Naive thymus-derived CD4-positive, alpha-beta T cell (primary cell): ENCODE data around the gene KCNIP1. TPM values are rescaled to one million over a fixed set of nuclear protein-coding genes. Genes with fewer than 3 reads are reported as not detected.

Experiments used
- ATAC-seq: fragments of 150-1000 bp; cut with Tn5 transposase; 2 replicates; pipeline ENCODE4 v1.10.0; 2021; ENCODE audit warnings: mild to moderate bottlenecking, moderate library complexity
- CTCF ChIA-PET: fragments of 350-600 bp; sonication (Branson Sonifier 250); formaldehyde crosslinking; loops from one replicate; lab custom pipeline; 2021; ENCODE audit warnings: antibody characterized with exemption; lab: Charles Lee
- POLR2A ChIA-PET: fragments of 350-600 bp; sonication (Branson Sonifier 250); formaldehyde crosslinking; loops from one replicate; lab custom pipeline; 2021; ENCODE audit warnings: antibody characterized with exemption, inconsistent platforms; lab: Charles Lee
- DNase-seq, 9 donors: peaks; one replicate each; pipeline versions ENCODE4 v3.0.0 to v3.0.0-alpha.2; 2020 to 2022; ENCODE audit warnings: mixed read lengths in 1 of 9
- H3K27ac ChIP-seq: one replicate; pipeline ENCODE4 v1.7.0; 2013; ENCODE audit warnings: mild to moderate bottlenecking, low read depth, low read length, moderate library complexity
- H3K27me3 ChIP-seq, 2 donors: one replicate each; pipeline ENCODE4 v1.7.0; 2013; ENCODE audit warnings: low read length in 2 of 2, mild to moderate bottlenecking in 2 of 2, moderate library complexity in 2 of 2; ENCODE audit not compliant: control insufficient read depth in 2 of 2, insufficient read depth in 2 of 2
- H3K36me3 ChIP-seq, 3 experiments: 1 replicate in 2 of 3; 2 replicates in 1 of 3; pipeline ENCODE4 v1.7.0; 2013; ENCODE audit warnings: low read length in 3 of 3, mild to moderate bottlenecking in 3 of 3, moderate library complexity in 1 of 3; ENCODE audit not compliant: insufficient read depth in 3 of 3, control insufficient read depth in 2 of 3
- H3K4me1 ChIP-seq, 2 donors: one replicate each; pipeline ENCODE4 v1.7.0; 2013; ENCODE audit warnings: low read length in 2 of 2, mild to moderate bottlenecking in 2 of 2, moderate library complexity in 1 of 2; ENCODE audit not compliant: control insufficient read depth in 2 of 2, insufficient read depth in 2 of 2
- H3K4me3 ChIP-seq: 2 replicates; pipeline ENCODE4 v1.7.0; 2013; ENCODE audit warnings: mild to moderate bottlenecking, low read length
- H3K9me3 ChIP-seq, 3 experiments: 1 replicate in 2 of 3; 2 replicates in 1 of 3; pipeline ENCODE4 v1.7.0; 2013; ENCODE audit warnings: low read length in 3 of 3; ENCODE audit not compliant: control insufficient read depth in 2 of 3
- H3K27ac Mint-ChIP-seq, 9 donors: one replicate each; pipeline ENCODE4 v1.8.0; 2020 to 2022; ENCODE audit warnings: mixed read lengths in 9 of 9, mild to moderate bottlenecking in 8 of 9, moderate library complexity in 5 of 9, inconsistent platforms in 2 of 9
- H3K27me3 Mint-ChIP-seq, 5 donors: one replicate each; pipeline ENCODE4 v1.8.0; 2021 to 2022; ENCODE audit warnings: mixed read lengths in 5 of 5, mild to moderate bottlenecking in 1 of 5
- H3K36me3 Mint-ChIP-seq, 5 donors: one replicate each; pipeline ENCODE4 v1.8.0; 2020 to 2022; ENCODE audit warnings: mixed read lengths in 5 of 5, mild to moderate bottlenecking in 3 of 5, inconsistent platforms in 1 of 5
- H3K4me1 Mint-ChIP-seq, 7 donors: one replicate each; pipeline ENCODE4 v1.8.0; 2020 to 2022; ENCODE audit warnings: mixed read lengths in 7 of 7, mild to moderate bottlenecking in 3 of 7, inconsistent platforms in 1 of 7
- H3K4me3 Mint-ChIP-seq, 10 donors: one replicate each; pipeline ENCODE4 v1.8.0; 2020 to 2022; ENCODE audit warnings: mild to moderate bottlenecking in 10 of 10, mixed read lengths in 10 of 10, moderate library complexity in 6 of 10, inconsistent platforms in 2 of 10
- H3K9me3 Mint-ChIP-seq, 11 donors: one replicate each; pipeline ENCODE4 v1.8.0; 2020 to 2022; ENCODE audit warnings: mixed read lengths in 11 of 11, mild to moderate bottlenecking in 4 of 11, inconsistent platforms in 1 of 11, moderate library complexity in 1 of 11
- intact Hi-C, 2 donors: fragments of 100-400 bp; cut with micrococcal nuclease; formaldehyde crosslinking; loops; one replicate each; pipeline ENCODE4 v1.15.1; 2023
- polyA plus RNA-seq, 2 donors: library from polyadenylated mRNA; unstranded; fragments of 300-500 nt; fragmentation: Illumina TruSeq; gene quantifications; one replicate each; pipeline ENCODE4 v1.2.3, GENCODE V29; 2021
- total RNA-seq, 6 experiments: library from RNA in 5 of 6; stranded (reverse) in 5 of 6; gene quantifications; 1 replicate in 5 of 6; 2 replicates in 1 of 6; pipeline ENCODE4 v1.2.3 and lab custom pipeline; 2021 to 2026

Gene KCNIP1
- total and polyA plus RNA-seq, 7 experiments from 2014 or later = not detected

DNA sequence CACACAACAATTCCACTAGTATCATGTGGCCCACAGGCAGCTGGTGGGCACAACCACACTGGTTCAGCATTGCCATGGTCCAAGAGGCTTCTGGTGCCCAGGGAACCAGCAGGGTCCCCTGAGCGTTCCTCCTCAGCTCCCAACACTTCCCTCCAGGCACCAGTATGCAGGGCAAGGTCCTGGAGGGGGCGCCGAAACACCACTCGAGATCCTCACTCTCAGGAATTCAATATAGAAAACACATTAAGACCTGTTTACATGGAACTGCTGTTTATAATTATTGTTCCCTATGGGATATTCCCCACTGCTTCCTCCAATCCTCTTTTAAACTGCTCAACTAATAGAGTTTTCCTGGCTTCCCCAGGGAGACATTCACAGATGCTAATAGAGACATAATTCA is 187.8 kb downstream of the KCNIP1 start:
- H3K27me3 ChIP-seq = no peaks in the 10 kb centered on the region
- Mint-ChIP-seq H3K4me1 (no peaks in the 10 kb centered on the region), H3K4me3 (no peak overlapping the region), H3K9me3 (peaks cover 0 to 3% (median 0%) of the 10 kb centered on the region in 11 donors), H3K27me3 (peaks cover 23 to 80% (median 59%) of the 10 kb centered on the region in 5 donors), H3K27ac (no peak overlapping the region), H3K36me3 (no peaks in the 10 kb centered on the region)
- DNase-seq (no peak), ATAC-seq (no peak)
- H3K4me3 ChIP-seq = no peak overlapping the region
- ChIA-PET CTCF (no interaction called here), POLR2A (no interaction called here)
- no peaks in the 10 kb centered on the region for H3K9me3 ChIP-seq
- no peak overlapping the region for H3K27ac ChIP-seq
- intact Hi-C loops = no loop called here
- no peaks in the 10 kb centered on the region for H3K4me1 ChIP-seq
- no peaks in the 10 kb centered on the region for H3K36me3 ChIP-seq

DNA sequence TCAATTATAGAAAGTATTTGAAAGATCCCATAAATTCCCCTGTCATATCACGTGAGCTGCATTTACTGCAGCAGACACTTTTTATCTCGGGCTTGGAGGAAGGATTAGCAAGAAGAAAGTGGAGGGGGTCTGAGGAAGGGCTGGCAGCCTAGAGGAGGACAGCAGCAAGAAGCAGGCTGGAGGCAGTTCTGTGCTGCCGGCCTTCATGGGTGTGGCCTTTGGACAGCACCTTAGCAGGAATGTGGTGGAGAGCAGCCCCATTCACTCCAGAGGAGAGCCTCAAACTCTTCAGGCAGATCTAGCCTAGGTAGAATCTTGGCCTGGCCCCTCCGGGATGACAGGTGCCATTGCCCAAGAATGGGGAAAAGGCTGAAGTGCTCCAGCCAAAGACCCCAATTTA is 189.9 kb downstream of the KCNIP1 start:
- ChIA-PET POLR2A (no interaction called here), CTCF (no interaction called here)
- no peaks in the 10 kb centered on the region for H3K27me3 ChIP-seq
- no peaks in the 10 kb centered on the region for H3K4me1 Mint-ChIP-seq
- H3K4me3 Mint-ChIP-seq = no peak overlapping the region
- H3K4me1 ChIP-seq = no peaks in the 10 kb centered on the region
- DNase-seq (no peak), ATAC-seq (no peak)
- H3K36me3 ChIP-seq = no peaks in the 10 kb centered on the region
- no peaks in the 10 kb centered on the region for H3K9me3 ChIP-seq
- H3K27me3 Mint-ChIP-seq = peaks cover 23 to 82% (median 66%) of the 10 kb centered on the region in 5 donors
- H3K27ac ChIP-seq = no peak overlapping the region
- H3K9me3 Mint-ChIP-seq = peaks cover 0 to 2% (median 0%) of the 10 kb centered on the region in 11 donors
- no peaks in the 10 kb centered on the region for H3K36me3 Mint-ChIP-seq
- H3K27ac Mint-ChIP-seq = no peak overlapping the region
- intact Hi-C loops = no loop called here
- H3K4me3 ChIP-seq = no peak overlapping the region

DNA sequence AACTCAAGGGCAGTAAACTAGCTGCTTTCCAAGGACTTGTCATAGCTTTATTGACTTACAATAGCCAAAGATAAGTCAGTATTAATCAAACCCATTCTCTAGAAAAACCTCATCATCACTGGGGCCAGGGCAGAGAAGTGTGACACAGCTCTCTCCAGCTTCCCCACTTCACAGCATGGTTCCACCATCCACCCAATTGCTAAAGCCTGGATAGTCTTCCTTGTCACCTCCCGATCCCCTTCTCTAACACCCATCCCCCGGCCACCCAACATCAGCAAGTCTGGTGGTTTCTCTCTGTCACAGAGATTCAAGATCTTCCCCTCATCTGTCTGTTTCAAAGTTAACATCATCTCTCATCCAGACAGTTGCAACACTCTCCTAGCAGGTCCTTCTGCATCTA is 191.1 kb downstream of the KCNIP1 start:
- CTCF ChIA-PET = no interaction called here
- peaks cover 0 to 2% (median 0%) of the 10 kb centered on the region in 11 donors for H3K9me3 Mint-ChIP-seq
- Histone ChIP-seq H3K27ac (no peak overlapping the region), H3K27me3 (no peaks in the 10 kb centered on the region), H3K36me3 (no peaks in the 10 kb centered on the region), H3K4me3 (no peak overlapping the region), H3K9me3 (no peaks in the 10 kb centered on the region), H3K4me1 (no peaks in the 10 kb centered on the region)
- POLR2A ChIA-PET = no interaction called here
- no peak overlapping the region for H3K27ac Mint-ChIP-seq
- DNase-seq (no peak), ATAC-seq (no peak)
- intact Hi-C loops = no loop called here
- no peak overlapping the region for H3K4me3 Mint-ChIP-seq
- H3K27me3 Mint-ChIP-seq = peaks cover 18 to 83% (median 65%) of the 10 kb centered on the region in 5 donors
- H3K4me1 Mint-ChIP-seq = no peaks in the 10 kb centered on the region
- H3K36me3 Mint-ChIP-seq = no peaks in the 10 kb centered on the region

DNA sequence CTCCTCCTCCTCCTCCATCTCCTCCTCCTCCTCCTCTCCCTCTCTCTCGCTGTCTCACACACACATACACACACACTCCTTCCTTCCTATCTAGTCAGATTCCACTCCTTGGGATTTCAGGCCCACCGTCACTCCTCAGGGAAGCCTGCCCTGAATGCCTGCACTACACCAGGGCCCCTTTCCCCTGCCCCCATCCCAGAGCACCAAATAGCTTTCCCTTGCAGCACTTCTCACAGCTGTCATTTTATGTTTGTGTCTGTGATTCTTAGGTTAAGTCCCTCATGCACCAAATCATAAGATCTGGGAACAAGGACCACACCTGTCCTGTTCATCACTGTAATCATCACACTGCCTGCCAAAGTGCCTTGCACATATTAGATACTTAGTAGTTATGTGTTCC is 193.2 kb downstream of the KCNIP1 start:
- Mint-ChIP-seq H3K27ac (no peak overlapping the region), H3K9me3 (peaks cover 0 to 2% (median 0%) of the 10 kb centered on the region in 11 donors), H3K27me3 (peaks cover 13 to 78% (median 56%) of the 10 kb centered on the region in 5 donors), H3K4me3 (no peak overlapping the region), H3K36me3 (no peaks in the 10 kb centered on the region), H3K4me1 (no peaks in the 10 kb centered on the region)
- ChIA-PET POLR2A (no interaction called here), CTCF (no interaction called here)
- Histone ChIP-seq H3K4me3 (no peak overlapping the region), H3K27me3 (no peaks in the 10 kb centered on the region), H3K36me3 (no peaks in the 10 kb centered on the region), H3K9me3 (no peaks in the 10 kb centered on the region), H3K27ac (no peak overlapping the region), H3K4me1 (no peaks in the 10 kb centered on the region)
- no peak for DNase-seq
- intact Hi-C loops = no loop called here
- no peak for ATAC-seq

DNA sequence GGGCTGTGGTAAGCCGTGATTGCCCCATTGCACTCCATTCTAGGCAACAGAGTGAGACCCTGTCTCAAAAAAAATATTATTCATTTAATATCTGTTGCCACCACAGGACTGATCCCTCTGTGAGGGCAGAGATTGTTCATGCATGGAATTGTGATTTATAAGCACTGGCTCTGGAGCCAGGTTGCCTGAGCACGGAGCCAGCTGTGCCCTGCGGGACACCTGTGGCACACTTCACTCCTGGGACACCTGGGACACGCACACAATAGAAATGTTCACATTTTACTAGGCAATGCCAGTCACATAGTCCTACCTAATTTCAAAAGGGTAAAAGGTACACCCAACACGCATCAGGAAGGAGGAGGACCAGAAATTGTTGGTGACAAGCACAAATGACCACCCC is 196.7 kb downstream of the KCNIP1 start:
- Mint-ChIP-seq H3K36me3 (no peaks in the 10 kb centered on the region), H3K4me1 (no peaks in the 10 kb centered on the region), H3K27me3 (peaks cover 4 to 61% (median 37%) of the 10 kb centered on the region in 5 donors), H3K27ac (no peak overlapping the region), H3K9me3 (no peaks in the 10 kb centered on the region), H3K4me3 (no peak overlapping the region)
- Histone ChIP-seq H3K4me3 (no peak overlapping the region), H3K27ac (no peak overlapping the region), H3K4me1 (no peaks in the 10 kb centered on the region), H3K27me3 (no peaks in the 10 kb centered on the region), H3K36me3 (no peaks in the 10 kb centered on the region), H3K9me3 (no peaks in the 10 kb centered on the region)
- ChIA-PET POLR2A (no interaction called here), CTCF (no interaction called here)
- DNase-seq = no peak
- intact Hi-C loops = no loop called here
- no peak for ATAC-seq

DNA sequence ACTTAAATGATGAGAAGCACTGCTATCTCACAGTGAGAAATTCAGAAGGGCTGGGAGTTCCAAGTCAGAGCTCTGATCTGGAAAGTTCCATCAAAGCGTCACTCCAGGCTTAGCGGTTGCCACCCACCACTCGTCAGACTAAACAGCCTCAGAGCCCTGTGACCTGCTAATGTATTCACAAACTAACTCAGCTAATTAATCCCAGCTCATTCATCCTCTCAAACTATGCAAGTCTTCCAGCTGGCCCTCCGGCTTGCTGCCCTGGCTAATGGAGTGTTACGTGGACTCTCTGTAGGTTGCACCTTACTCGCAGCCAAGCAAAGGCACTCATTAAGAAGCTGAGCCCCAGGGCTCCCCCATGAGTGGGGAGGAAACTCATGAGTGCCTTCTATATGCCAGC is 197.5 kb downstream of the KCNIP1 start:
- H3K36me3 Mint-ChIP-seq = no peaks in the 10 kb centered on the region
- POLR2A ChIA-PET = no interaction called here
- no peak overlapping the region for H3K27ac ChIP-seq
- H3K4me1 ChIP-seq = no peaks in the 10 kb centered on the region
- peaks cover 4 to 53% (median 34%) of the 10 kb centered on the region in 5 donors for H3K27me3 Mint-ChIP-seq
- intact Hi-C loops = no loop called here
- H3K27ac Mint-ChIP-seq = no peak overlapping the region
- CTCF ChIA-PET = no interaction called here
- no peak overlapping the region for H3K4me3 ChIP-seq
- no peak for ATAC-seq
- H3K27me3 ChIP-seq = no peaks in the 10 kb centered on the region
- no peaks in the 10 kb centered on the region for H3K9me3 Mint-ChIP-seq
- H3K4me3 Mint-ChIP-seq = no peak overlapping the region
- H3K4me1 Mint-ChIP-seq = no peaks in the 10 kb centered on the region
- H3K9me3 ChIP-seq = no peaks in the 10 kb centered on the region
- H3K36me3 ChIP-seq = no peaks in the 10 kb centered on the region
- no peak for DNase-seq

DNA sequence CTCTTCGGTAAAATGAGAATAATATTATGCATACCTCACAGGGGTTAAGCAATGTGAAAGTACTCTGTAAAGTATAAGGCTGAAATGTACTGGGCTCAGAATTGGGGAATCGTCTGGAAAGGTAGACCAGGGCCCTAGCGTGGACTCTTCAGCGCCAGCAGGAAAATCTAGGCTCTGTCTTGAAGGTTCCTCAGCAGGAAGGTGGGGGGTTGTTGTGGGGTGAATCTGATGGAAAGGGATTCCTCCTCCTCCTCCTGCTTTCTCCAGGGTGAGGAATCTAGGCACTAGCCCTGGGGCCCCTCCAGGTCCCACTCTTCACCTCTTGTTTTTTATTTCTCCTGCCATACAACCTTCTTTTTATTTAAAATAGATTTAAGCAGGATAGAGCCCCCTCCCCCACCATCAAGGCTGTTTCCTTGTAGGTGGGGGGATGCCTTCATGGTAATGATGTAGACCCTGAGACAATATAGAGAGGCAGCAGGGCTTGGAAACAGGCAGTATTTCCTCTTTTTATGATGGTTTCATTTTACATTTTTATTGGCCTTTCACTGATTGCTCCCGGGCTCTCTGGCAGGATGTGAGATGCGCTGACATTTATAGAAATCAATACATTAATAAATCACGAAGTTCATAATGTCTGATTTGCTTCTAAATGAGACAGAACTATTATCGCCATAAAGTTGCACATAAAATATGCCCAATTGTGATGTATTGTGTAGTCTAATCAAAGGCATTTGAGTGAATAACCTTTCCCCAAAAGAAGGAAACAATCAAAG is 200.8 kb downstream of the KCNIP1 start:
- Mint-ChIP-seq H3K4me3 (no peak overlapping the region), H3K36me3 (no peaks in the 10 kb centered on the region), H3K9me3 (peaks cover 0 to 6% (median under 1%) of the 10 kb centered on the region in 11 donors), H3K4me1 (no peaks in the 10 kb centered on the region), H3K27me3 (peaks cover 4 to 35% (median 24%) of the 10 kb centered on the region in 5 donors), H3K27ac (no peak overlapping the region)
- ChIA-PET POLR2A (no interaction called here), CTCF (no interaction called here)
- Histone ChIP-seq H3K4me3 (no peak overlapping the region), H3K4me1 (no peaks in the 10 kb centered on the region), H3K27me3 (no peaks in the 10 kb centered on the region), H3K9me3 (no peaks in the 10 kb centered on the region), H3K27ac (no peak overlapping the region), H3K36me3 (no peaks in the 10 kb centered on the region)
- intact Hi-C loops = no loop called here
- DNase-seq = no peak
- no peak for ATAC-seq
